Skeletal muscle satellite cell (primary cell): ENCODE measurements around the gene NTMT2. TPM values are rescaled to one million over a fixed set of nuclear protein-coding genes. Genes with fewer than 3 reads are reported as not detected.
"Not testable (repeated sequence)": the region's sequence is repeated elsewhere in the genome, so short reads cannot be mapped to it uniquely, and the experiment has no call there.

Experiments
- H3K27me3 ChIP-seq: 2 replicates; pipeline ENCODE4 v1.7.0; 2013; ENCODE audit warnings: low read length; ENCODE audit not compliant: control insufficient read depth, insufficient read depth
- H3K36me3 ChIP-seq: 2 replicates; pipeline ENCODE4 v1.7.0; 2013; ENCODE audit warnings: mild to moderate bottlenecking, control low read depth, low read length; ENCODE audit not compliant: insufficient read depth
- H3K4me1 ChIP-seq: 2 replicates; pipeline ENCODE4 v1.7.0; 2013; ENCODE audit warnings: low read length; ENCODE audit not compliant: control insufficient read depth, insufficient read depth
- H3K4me2 ChIP-seq: 2 replicates; pipeline ENCODE4 v1.7.0; 2013; ENCODE audit warnings: mild to moderate bottlenecking, low read length
- H3K4me3 ChIP-seq: 2 replicates; pipeline ENCODE4 v1.7.0; 2013; ENCODE audit warnings: low read length
- H3K9ac ChIP-seq: 2 replicates; pipeline ENCODE4 v1.7.0; 2013; ENCODE audit warnings: mild to moderate bottlenecking, low read depth, low read length, moderate library complexity
- H3K9me3 ChIP-seq: replicated peaks from 2 replicates; pipeline ENCODE4 v1.7.0; 2013; ENCODE audit warnings: mild to moderate bottlenecking, control low read depth, low read length
- total RNA-seq: library from RNA; depleted of rRNA; stranded (reverse); fragments of >200 nt; gene quantifications from 2 replicates; pipeline ENCODE4 v1.2.3, GENCODE V29; 2012; rRNA removed

The NTMT2 gene
- total RNA-seq = not detected in 2 replicates

- no peak within 1 kb of the TSS for H3K4me2 ChIP-seq
- no peak within 1 kb of the TSS for H3K4me3 ChIP-seq
- no peak within 1 kb of the TSS for H3K9ac ChIP-seq
- no peaks in the 10 kb centered on the region for H3K4me1 ChIP-seq
- no peaks in the 10 kb centered on the region for H3K36me3 ChIP-seq
- H3K27me3 ChIP-seq = no peaks in the 10 kb centered on the region
- no peaks in the 10 kb centered on the region for H3K9me3 ChIP-seq
Observed at GRCh38 chr1:170145770-170146676, at the start of gene NTMT2. NTMT2 (plus strand) TSS chr1:170145959; CDS start chr1:170146108, 149 bp downstream.

- H3K9me3 ChIP-seq = no peaks in the 10 kb centered on the region
- no peak overlapping the region for H3K9ac ChIP-seq
- no peaks in the 10 kb centered on the region for H3K27me3 ChIP-seq
- no peaks in the 10 kb centered on the region for H3K36me3 ChIP-seq
- no peak overlapping the region for H3K4me3 ChIP-seq
- H3K4me1 ChIP-seq = no peaks in the 10 kb centered on the region
- H3K4me2 ChIP-seq = no peak overlapping the region
Observed at GRCh38 chr1:170095976-170096748, 49.6 kb upstream of the NTMT2 start.

- Histone ChIP-seq H3K9ac (no peak overlapping the region), H3K4me1 (no peaks in the 10 kb centered on the region), H3K9me3 (no peaks in the 10 kb centered on the region), H3K27me3 (peaks cover 1% of the 10 kb centered on the region), H3K4me3 (no peak overlapping the region), H3K4me2 (no peak overlapping the region), H3K36me3 (no peaks in the 10 kb centered on the region)
Observed at GRCh38 chr1:170096806-170097340, 48.9 kb upstream of the NTMT2 start.

- Histone ChIP-seq H3K9ac (no peak overlapping the region), H3K4me3 (no peak overlapping the region), H3K4me1 (no peaks in the 10 kb centered on the region), H3K4me2 (no peak overlapping the region), H3K36me3 (no peaks in the 10 kb centered on the region), H3K27me3 (peaks cover 4% of the 10 kb centered on the region), H3K9me3 (no peaks in the 10 kb centered on the region)
Observed at GRCh38 chr1:170097449-170097948, 48.3 kb upstream of the NTMT2 start.

- not testable (repeated sequence) for H3K27me3 ChIP-seq, H3K4me2 ChIP-seq, H3K4me1 ChIP-seq, H3K4me3 ChIP-seq, H3K9ac ChIP-seq, H3K9me3 ChIP-seq, H3K36me3 ChIP-seq
Observed at GRCh38 chr1:170113140-170113539, 32.6 kb upstream of the NTMT2 start.

GRCh38 chr1:170114906-170115305 lies 30.9 kb upstream of the NTMT2 start:
- no peaks in the 10 kb centered on the region for H3K36me3 ChIP-seq

GRCh38 chr1:170122366-170122765 lies 23.4 kb upstream of the NTMT2 start:
- no peaks in the 10 kb centered on the region for H3K36me3 ChIP-seq
- no peaks in the 10 kb centered on the region for H3K27me3 ChIP-seq
- H3K4me1 ChIP-seq = peaks cover 3% of the 10 kb centered on the region
- H3K9me3 ChIP-seq = no peaks in the 10 kb centered on the region
- no peak overlapping the region for H3K4me2 ChIP-seq
- no peak overlapping the region for H3K4me3 ChIP-seq
- no peak overlapping the region for H3K9ac ChIP-seq

More at GRCh38 chr1:170114906-170115305, 30.9 kb upstream of the NTMT2 start:
- Histone ChIP-seq H3K9ac (no peak overlapping the region), H3K4me2 (no peak overlapping the region), H3K4me1 (no peaks in the 10 kb centered on the region), H3K4me3 (no peak overlapping the region), H3K27me3 (no peaks in the 10 kb centered on the region), H3K9me3 (no peaks in the 10 kb centered on the region)

GRCh38 chr1:170125269-170125668 lies 20.5 kb upstream of the NTMT2 start:
- H3K27me3 ChIP-seq = no peaks in the 10 kb centered on the region
- no peak overlapping the region for H3K9ac ChIP-seq
- H3K4me1 ChIP-seq = peaks cover 3% of the 10 kb centered on the region
- H3K4me3 ChIP-seq = no peak overlapping the region
- H3K4me2 ChIP-seq = no peak overlapping the region
- H3K9me3 ChIP-seq = no peaks in the 10 kb centered on the region
- H3K36me3 ChIP-seq = no peaks in the 10 kb centered on the region

- H3K9ac ChIP-seq = no peak overlapping the region
- no peak overlapping the region for H3K4me3 ChIP-seq
- no peaks in the 10 kb centered on the region for H3K9me3 ChIP-seq
- H3K27me3 ChIP-seq = no peaks in the 10 kb centered on the region
- no peak overlapping the region for H3K4me2 ChIP-seq
- no peaks in the 10 kb centered on the region for H3K36me3 ChIP-seq
- peaks cover 3% of the 10 kb centered on the region for H3K4me1 ChIP-seq
Observed at GRCh38 chr1:170126696-170127095, 19.1 kb upstream of the NTMT2 start.

- Histone ChIP-seq H3K4me3 (no peak overlapping the region), H3K4me1 (peaks cover 3% of the 10 kb centered on the region), H3K36me3 (no peaks in the 10 kb centered on the region), H3K9ac (no peak overlapping the region), H3K27me3 (no peaks in the 10 kb centered on the region), H3K9me3 (no peaks in the 10 kb centered on the region), H3K4me2 (no peak overlapping the region)
Observed at GRCh38 chr1:170131450-170131849, 14.3 kb upstream of the NTMT2 start.

- no peak overlapping the region for H3K4me3 ChIP-seq
- no peak overlapping the region for H3K4me2 ChIP-seq
- peaks cover 1% of the 10 kb centered on the region for H3K4me1 ChIP-seq
- H3K9ac ChIP-seq = no peak overlapping the region
- no peaks in the 10 kb centered on the region for H3K36me3 ChIP-seq
- H3K9me3 ChIP-seq = no peaks in the 10 kb centered on the region
- H3K27me3 ChIP-seq = no peaks in the 10 kb centered on the region
Observed at GRCh38 chr1:170131984-170132383, 13.8 kb upstream of the NTMT2 start.
